Measurements from ENCODE around the gene FBXO45.
"Not testable (repeated sequence)": the region's sequence is repeated elsewhere in the genome, so short reads cannot be mapped to it uniquely, and the experiment has no call there.

The FBXO45 gene

GRCh38 chr3:196554205-196554604 lies 14.3 kb upstream of the FBXO45 start:
- no peak overlapping the region for H3K4me3 ChIP-seq (ENCODE audit: insufficient read depth, low read depth, low read length, poor library complexity, severe bottlenecking)
- no peaks in the 10 kb centered on the region for H3K27me3 ChIP-seq (replicated peaks; ENCODE audit: control insufficient read depth, insufficient read depth, low read length, poor library complexity, severe bottlenecking)
- no peak overlapping the region for H3K27ac ChIP-seq (ENCODE audit: insufficient read depth, low read length, poor library complexity, severe bottlenecking)
- no peaks in the 10 kb centered on the region for H3K4me1 ChIP-seq (ENCODE audit: control insufficient read depth, insufficient read depth, low read length, poor library complexity, severe bottlenecking)
- H3K9me3 ChIP-seq (ENCODE audit: control insufficient read depth, low read length): no peaks in the 10 kb centered on the region
- no peak for DNase-seq
- H3K36me3 ChIP-seq (ENCODE audit: control insufficient read depth, insufficient read depth, low read length): no peaks in the 10 kb centered on the region

GRCh38 chr3:196555295-196555694 lies 13.2 kb upstream of the FBXO45 start:
- no peak for DNase-seq
- Histone ChIP-seq H3K36me3 (ENCODE audit: control insufficient read depth, insufficient read depth, low read length) (no peaks in the 10 kb centered on the region), H3K9me3 (ENCODE audit: control insufficient read depth, low read length) (no peaks in the 10 kb centered on the region), H3K4me1 (ENCODE audit: control insufficient read depth, insufficient read depth, low read length, poor library complexity, severe bottlenecking) (no peaks in the 10 kb centered on the region), H3K4me3 (ENCODE audit: insufficient read depth, low read depth, low read length, poor library complexity, severe bottlenecking) (no peak overlapping the region), H3K27ac (ENCODE audit: insufficient read depth, low read length, poor library complexity, severe bottlenecking) (no peak overlapping the region), H3K27me3 (replicated peaks; ENCODE audit: control insufficient read depth, insufficient read depth, low read length, poor library complexity, severe bottlenecking) (no peaks in the 10 kb centered on the region)

- no peaks in the 10 kb centered on the region for H3K4me1 ChIP-seq (ENCODE audit: control insufficient read depth, insufficient read depth, low read length, poor library complexity, severe bottlenecking)
- no peak overlapping the region for H3K4me3 ChIP-seq (ENCODE audit: insufficient read depth, low read depth, low read length, poor library complexity, severe bottlenecking)
- no peaks in the 10 kb centered on the region for H3K27me3 ChIP-seq (replicated peaks; ENCODE audit: control insufficient read depth, insufficient read depth, low read length, poor library complexity, severe bottlenecking)
- H3K27ac ChIP-seq (ENCODE audit: insufficient read depth, low read length, poor library complexity, severe bottlenecking): no peak overlapping the region
- no peak for DNase-seq
- no peaks in the 10 kb centered on the region for H3K9me3 ChIP-seq (ENCODE audit: control insufficient read depth, low read length)
- no peaks in the 10 kb centered on the region for H3K36me3 ChIP-seq (ENCODE audit: control insufficient read depth, insufficient read depth, low read length)
Measured at GRCh38 chr3:196557236-196557635, 11.2 kb upstream of the FBXO45 start.

GRCh38 chr3:196558476-196558875 lies 10.0 kb upstream of the FBXO45 start:
- peaks cover 7% of the 10 kb centered on the region for H3K4me1 ChIP-seq (ENCODE audit: control insufficient read depth, insufficient read depth, low read length, poor library complexity, severe bottlenecking)
- no peak for DNase-seq
- H3K4me3 ChIP-seq (ENCODE audit: insufficient read depth, low read depth, low read length, poor library complexity, severe bottlenecking): no peak overlapping the region
- no peaks in the 10 kb centered on the region for H3K27me3 ChIP-seq (replicated peaks; ENCODE audit: control insufficient read depth, insufficient read depth, low read length, poor library complexity, severe bottlenecking)
- H3K9me3 ChIP-seq (ENCODE audit: control insufficient read depth, low read length): no peaks in the 10 kb centered on the region
- no peaks in the 10 kb centered on the region for H3K36me3 ChIP-seq (ENCODE audit: control insufficient read depth, insufficient read depth, low read length)
- H3K27ac ChIP-seq (ENCODE audit: insufficient read depth, low read length, poor library complexity, severe bottlenecking): no peak overlapping the region

- Histone ChIP-seq H3K9me3 (ENCODE audit: control insufficient read depth, low read length) (no peaks in the 10 kb centered on the region), H3K27ac (ENCODE audit: insufficient read depth, low read length, poor library complexity, severe bottlenecking) (no peak overlapping the region), H3K27me3 (replicated peaks; ENCODE audit: control insufficient read depth, insufficient read depth, low read length, poor library complexity, severe bottlenecking) (no peaks in the 10 kb centered on the region), H3K36me3 (ENCODE audit: control insufficient read depth, insufficient read depth, low read length) (no peaks in the 10 kb centered on the region), H3K4me1 (ENCODE audit: control insufficient read depth, insufficient read depth, low read length, poor library complexity, severe bottlenecking) (peaks cover 16% of the 10 kb centered on the region), H3K4me3 (ENCODE audit: insufficient read depth, low read depth, low read length, poor library complexity, severe bottlenecking) (no peak overlapping the region)
- no peak for DNase-seq
Measured at GRCh38 chr3:196559826-196560225, 8.6 kb upstream of the FBXO45 start.

- Histone ChIP-seq H3K4me3 (ENCODE audit: insufficient read depth, low read depth, low read length, poor library complexity, severe bottlenecking) (peak overlapping the region; percentile 3), H3K36me3 (ENCODE audit: control insufficient read depth, insufficient read depth, low read length) (no peaks in the 10 kb centered on the region), H3K4me1 (ENCODE audit: control insufficient read depth, insufficient read depth, low read length, poor library complexity, severe bottlenecking) (peaks cover 30% of the 10 kb centered on the region), H3K27me3 (replicated peaks; ENCODE audit: control insufficient read depth, insufficient read depth, low read length, poor library complexity, severe bottlenecking) (no peaks in the 10 kb centered on the region), H3K9me3 (ENCODE audit: control insufficient read depth, low read length) (no peaks in the 10 kb centered on the region), H3K27ac (ENCODE audit: insufficient read depth, low read length, poor library complexity, severe bottlenecking) (peak overlapping the region; percentile 59)
- DNase-seq: peak; percentile 7 to 32 (median 29)
Measured at GRCh38 chr3:196563721-196564225, 4.7 kb upstream of the FBXO45 start.

- H3K27me3 ChIP-seq (replicated peaks; ENCODE audit: control insufficient read depth, insufficient read depth, low read length, poor library complexity, severe bottlenecking): no peaks in the 10 kb centered on the region
- no peaks in the 10 kb centered on the region for H3K36me3 ChIP-seq (ENCODE audit: control insufficient read depth, insufficient read depth, low read length)
- H3K4me1 ChIP-seq (ENCODE audit: control insufficient read depth, insufficient read depth, low read length, poor library complexity, severe bottlenecking): peaks cover 29% of the 10 kb centered on the region
- no peaks in the 10 kb centered on the region for H3K9me3 ChIP-seq (ENCODE audit: control insufficient read depth, low read length)
- peak overlapping the region; percentile 86 for H3K27ac ChIP-seq (ENCODE audit: insufficient read depth, low read length, poor library complexity, severe bottlenecking)
- peak; percentile 21 to 45 (median 37) for DNase-seq
- peak overlapping the region; percentile 76 for H3K4me3 ChIP-seq (ENCODE audit: insufficient read depth, low read depth, low read length, poor library complexity, severe bottlenecking)
Measured at GRCh38 chr3:196569003-196569516, 600 bp downstream of the FBXO45 start.

- H3K27ac ChIP-seq (ENCODE audit: insufficient read depth, low read length, poor library complexity, severe bottlenecking); DNase-seq; H3K9me3 ChIP-seq (ENCODE audit: control insufficient read depth, low read length); H3K27me3 ChIP-seq (replicated peaks; ENCODE audit: control insufficient read depth, insufficient read depth, low read length, poor library complexity, severe bottlenecking); H3K4me3 ChIP-seq (ENCODE audit: insufficient read depth, low read depth, low read length, poor library complexity, severe bottlenecking); H3K36me3 ChIP-seq (ENCODE audit: control insufficient read depth, insufficient read depth, low read length): not testable (repeated sequence)
- H3K4me1 ChIP-seq (ENCODE audit: control insufficient read depth, insufficient read depth, low read length, poor library complexity, severe bottlenecking): peaks cover 21% of the 10 kb centered on the region
Measured at GRCh38 chr3:196570332-196570731, 1.9 kb downstream of the FBXO45 start.

GRCh38 chr3:196572389-196572788 lies 3.9 kb downstream of the FBXO45 start:
- DNase-seq: no peak
- Histone ChIP-seq H3K27me3 (replicated peaks; ENCODE audit: control insufficient read depth, insufficient read depth, low read length, poor library complexity, severe bottlenecking) (no peaks in the 10 kb centered on the region), H3K27ac (ENCODE audit: insufficient read depth, low read length, poor library complexity, severe bottlenecking) (no peak overlapping the region), H3K4me1 (ENCODE audit: control insufficient read depth, insufficient read depth, low read length, poor library complexity, severe bottlenecking) (peaks cover 15% of the 10 kb centered on the region), H3K9me3 (ENCODE audit: control insufficient read depth, low read length) (no peaks in the 10 kb centered on the region), H3K36me3 (ENCODE audit: control insufficient read depth, insufficient read depth, low read length) (no peaks in the 10 kb centered on the region), H3K4me3 (ENCODE audit: insufficient read depth, low read depth, low read length, poor library complexity, severe bottlenecking) (no peak overlapping the region)

GRCh38 chr3:196585044-196585757 lies 16.7 kb downstream of the FBXO45 start:
- Histone ChIP-seq H3K27me3 (replicated peaks; ENCODE audit: control insufficient read depth, insufficient read depth, low read length, poor library complexity, severe bottlenecking) (no peaks in the 10 kb centered on the region), H3K9me3 (ENCODE audit: control insufficient read depth, low read length) (no peaks in the 10 kb centered on the region), H3K4me1 (ENCODE audit: control insufficient read depth, insufficient read depth, low read length, poor library complexity, severe bottlenecking) (no peaks in the 10 kb centered on the region), H3K36me3 (ENCODE audit: control insufficient read depth, insufficient read depth, low read length) (peaks cover 12% of the 10 kb centered on the region), H3K27ac (ENCODE audit: insufficient read depth, low read length, poor library complexity, severe bottlenecking) (no peak overlapping the region), H3K4me3 (ENCODE audit: insufficient read depth, low read depth, low read length, poor library complexity, severe bottlenecking) (no peak overlapping the region)
- DNase-seq: no peak

Measured in effector memory CD4-positive, alpha-beta T cell (primary cell).